HG02642 (cell line): Measurements from ENCODE around the gene RNH1.

Source experiments
- ATAC-seq: cut with Tn5 transposase; IDR thresholded peaks from one replicate; pipeline ENCODE4 v1.9.1; 2021; ENCODE audit warnings: mild to moderate bottlenecking; ENCODE audit not compliant: unreplicated experiment, poor library complexity

The RNH1 gene

DNA sequence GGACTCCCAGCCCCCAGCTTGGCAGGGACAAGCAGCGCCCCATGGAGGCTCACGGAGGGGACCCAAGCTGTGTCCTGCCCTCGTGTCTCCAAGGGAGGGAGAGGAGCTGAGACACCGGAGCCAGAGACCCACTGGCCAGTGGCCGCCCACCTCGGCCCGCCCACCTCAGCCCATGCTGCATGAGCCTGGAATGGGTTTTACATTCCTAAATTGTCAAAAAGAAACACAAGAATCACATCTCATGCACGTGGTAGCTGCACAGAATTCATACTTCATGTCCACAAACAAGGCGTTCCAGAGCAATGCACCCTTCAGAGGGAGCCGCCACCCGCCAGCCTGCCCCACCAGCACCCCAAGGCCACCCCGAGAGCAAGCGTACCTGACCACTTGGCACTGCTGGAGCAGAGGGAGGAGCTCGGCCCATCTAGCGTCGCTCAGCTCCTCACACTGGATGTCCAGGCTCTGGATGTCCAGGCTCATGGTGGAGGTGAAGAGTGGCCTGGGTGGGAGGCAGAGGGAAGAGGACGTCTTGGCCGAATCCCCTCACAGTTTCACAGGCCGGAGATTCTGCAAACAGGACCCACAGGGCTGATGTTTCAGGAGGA, 5.3 kb downstream of the RNH1 start:
- ATAC-seq, result no peak

DNA sequence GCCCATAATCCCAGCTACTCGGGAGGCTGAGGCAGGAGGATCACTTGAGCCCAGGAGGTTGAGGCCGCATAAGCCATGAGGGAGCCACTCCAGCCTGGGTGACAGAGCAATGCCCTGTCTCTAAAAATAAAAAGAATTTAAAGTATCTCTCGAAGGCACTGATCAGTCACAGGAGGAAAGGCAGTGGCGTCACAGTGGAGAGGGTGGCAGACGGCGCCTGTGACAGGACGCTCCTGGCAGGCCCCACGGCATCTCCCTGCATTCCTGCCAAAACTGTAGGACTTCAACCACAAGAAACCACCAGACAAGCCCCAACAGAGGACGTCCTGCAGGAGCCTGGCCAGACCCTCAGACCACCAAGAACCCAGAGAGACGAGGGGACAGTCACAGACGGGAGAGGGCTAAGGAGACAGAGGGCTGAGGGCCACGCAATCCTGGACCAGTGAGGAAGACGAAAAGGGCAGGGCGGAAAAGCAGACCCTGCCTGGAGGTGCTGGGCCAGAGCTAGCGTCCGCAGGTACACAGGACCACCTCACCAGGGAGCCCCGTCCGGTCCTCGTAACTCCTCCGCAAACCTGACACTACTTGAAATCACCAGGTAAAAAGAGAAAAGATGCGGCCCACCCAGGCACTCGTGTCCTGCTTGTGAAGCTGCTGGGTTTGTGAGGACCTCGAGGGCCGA, 5.9 kb downstream of the RNH1 start:
- ATAC-seq, result no peak

DNA sequence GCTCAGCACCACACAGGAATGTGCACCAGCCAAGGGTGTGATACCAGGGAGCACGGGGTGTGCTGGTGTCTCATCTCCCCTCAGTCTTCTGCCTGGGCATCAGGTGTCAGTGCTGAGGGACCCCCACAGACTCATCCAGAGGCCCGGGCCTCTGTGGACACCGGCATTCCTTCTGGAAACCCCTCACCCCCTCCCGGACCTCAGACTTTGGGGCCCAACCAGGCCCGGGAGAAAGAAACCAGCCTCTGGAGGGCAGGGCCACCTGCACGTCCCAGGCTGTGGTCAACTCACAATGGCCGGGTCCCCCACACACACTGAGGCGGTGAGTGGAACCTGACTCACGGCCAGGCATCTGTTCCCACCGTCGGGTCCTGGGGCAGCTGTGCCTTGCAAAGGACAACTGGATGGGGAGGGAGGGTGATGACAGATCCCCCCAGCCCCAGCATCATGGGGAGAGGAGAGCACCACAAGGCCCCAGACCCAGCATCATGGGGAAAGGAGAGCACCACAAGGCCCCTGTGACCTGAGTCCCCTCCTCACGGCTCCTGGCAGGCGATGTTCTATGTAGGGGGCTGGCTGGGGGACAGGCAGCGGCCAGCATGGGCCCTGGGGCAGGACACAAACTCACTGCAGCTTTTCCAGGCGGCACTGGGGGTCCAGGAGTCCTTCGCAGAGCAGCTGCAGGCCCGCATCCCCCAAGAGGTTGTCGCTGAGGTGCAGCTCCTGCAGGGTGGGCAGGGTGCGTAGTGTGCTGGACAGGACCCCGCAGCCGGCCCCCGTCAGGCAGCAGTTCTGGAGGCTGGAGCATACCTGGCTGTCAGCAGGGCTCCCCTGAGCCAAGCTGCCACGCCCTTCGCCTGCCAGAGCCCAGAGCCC, 7.6 kb downstream of the RNH1 start:
- ATAC-seq, result no peak

DNA sequence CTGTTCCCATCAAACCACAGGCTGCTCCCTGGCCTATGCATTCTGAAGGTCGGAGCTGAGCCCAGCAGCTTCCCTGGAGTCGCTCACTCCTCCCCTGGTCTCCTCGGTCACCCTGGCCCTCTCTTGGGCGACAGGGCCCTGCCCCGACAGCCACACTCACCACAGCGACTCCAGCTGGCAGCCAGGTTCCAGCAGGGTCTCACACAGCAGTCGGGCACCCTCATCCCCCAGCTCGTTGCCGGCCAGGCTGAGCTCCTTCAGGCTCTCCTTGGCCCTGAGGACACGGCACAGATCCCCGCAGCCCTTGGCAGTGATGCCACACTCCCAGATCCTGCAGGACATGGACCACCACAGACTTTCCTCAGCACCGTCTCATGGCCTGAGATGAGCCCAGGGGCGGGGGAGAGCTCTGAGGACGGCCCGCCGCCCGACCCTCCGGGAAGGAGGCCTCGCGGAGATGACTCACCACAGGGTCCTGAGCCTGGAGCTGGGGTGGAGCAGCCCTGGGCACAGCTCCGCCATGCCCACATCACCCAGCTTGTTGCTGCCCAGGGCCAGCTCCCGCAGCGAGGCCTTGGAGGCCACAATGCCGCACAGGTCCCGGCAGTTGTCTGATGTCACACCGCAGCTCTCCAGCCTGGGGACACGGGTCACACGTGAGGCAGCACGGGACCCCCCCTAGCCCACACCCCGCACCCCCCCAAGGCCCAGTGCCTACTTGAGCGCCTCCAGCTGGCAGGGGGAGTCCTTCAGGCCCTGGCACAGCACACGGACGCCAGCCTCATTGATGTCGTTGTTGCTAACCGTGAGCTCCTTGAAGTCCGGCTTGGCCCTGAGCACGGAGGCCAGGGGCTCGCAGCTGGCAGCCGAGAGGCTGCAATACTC, 8.5 kb downstream of the RNH1 start:
- no peak for ATAC-seq

DNA sequence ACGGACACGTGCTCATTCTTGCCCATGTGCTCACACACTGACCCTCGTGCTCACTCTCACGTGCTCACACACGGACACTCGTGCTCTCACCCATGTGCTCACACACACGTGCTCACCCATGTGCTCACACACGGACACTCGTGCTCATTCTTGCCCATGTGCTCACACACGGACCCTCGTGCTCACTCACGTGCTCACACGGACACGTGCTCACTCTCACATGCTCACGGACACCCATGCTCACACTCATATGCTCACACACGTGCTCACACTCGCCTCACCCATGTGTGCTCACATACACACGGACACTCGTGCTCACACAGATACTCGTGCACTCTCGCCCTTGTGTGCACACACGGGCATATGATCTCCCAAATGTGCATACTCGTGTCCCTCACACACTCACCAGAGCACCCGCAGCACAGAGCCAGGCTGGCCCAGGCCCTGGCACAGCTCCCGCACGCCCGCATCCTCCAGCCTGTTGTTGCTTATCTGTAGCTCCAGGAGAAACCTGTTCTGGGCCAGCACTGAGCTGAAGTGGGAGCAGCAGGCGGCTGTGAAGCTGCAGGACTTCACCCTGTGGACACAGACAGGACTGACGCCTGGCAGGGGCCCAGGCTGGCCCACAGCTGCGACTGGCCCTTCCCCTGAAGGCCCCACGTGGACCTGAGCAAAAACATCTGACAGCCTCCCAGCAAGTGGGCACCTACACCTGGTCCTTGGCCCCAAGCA, 9.3 kb downstream of the RNH1 start:
- ATAC-seq, result no peak

DNA sequence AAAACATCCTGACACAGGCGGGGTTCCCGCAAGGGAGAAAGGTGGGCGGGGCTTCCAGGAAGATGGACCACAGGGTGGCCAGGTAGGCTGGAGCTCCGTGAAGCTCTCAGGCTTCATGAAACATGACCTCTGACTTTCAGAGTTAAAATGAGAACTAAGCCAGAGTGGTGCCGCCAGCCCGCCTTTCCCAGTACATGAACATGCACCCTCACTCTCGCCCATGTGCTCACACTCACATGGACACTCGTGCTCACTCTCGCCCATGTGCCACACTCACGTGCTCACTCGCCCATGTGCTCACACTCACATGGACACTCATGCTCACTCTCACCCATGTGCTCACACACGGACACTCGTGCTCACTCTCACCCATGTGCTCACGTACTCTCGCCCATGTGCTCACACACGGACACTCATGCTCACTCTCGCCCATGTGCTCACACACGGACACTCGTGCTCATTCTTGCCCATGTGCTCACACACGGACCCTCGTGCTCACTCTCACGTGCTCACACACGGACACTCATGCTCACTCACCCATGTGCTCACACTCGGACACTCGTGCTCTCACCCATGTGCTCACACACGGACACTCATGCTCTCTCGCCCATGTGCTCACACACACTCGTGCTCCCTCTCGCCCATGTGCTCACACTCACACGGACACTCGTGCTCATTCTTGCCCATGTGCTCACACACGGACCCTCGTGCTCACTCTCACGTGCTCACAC, 10.0 kb downstream of the RNH1 start:
- no peak for ATAC-seq

DNA sequence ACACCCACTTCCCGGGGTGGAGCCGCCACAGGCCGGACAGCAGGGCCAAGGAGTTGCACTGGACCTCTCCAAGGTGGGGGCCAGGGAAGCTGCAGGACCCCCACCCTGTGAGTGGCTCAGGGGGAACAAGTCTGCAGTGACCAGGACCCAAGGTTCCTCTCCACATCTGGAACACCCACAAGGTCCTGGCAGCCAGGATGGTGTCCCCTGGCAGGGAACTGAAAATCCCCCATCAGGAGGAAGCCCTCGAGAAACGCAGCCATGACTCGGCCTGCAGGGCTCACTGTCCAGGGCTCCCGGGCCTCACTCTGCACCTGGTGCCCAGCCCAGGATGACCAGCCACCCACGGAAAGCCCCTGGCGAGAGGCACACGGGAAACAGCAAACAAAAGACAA, 11.5 kb downstream of the RNH1 start:
- no peak for ATAC-seq

DNA sequence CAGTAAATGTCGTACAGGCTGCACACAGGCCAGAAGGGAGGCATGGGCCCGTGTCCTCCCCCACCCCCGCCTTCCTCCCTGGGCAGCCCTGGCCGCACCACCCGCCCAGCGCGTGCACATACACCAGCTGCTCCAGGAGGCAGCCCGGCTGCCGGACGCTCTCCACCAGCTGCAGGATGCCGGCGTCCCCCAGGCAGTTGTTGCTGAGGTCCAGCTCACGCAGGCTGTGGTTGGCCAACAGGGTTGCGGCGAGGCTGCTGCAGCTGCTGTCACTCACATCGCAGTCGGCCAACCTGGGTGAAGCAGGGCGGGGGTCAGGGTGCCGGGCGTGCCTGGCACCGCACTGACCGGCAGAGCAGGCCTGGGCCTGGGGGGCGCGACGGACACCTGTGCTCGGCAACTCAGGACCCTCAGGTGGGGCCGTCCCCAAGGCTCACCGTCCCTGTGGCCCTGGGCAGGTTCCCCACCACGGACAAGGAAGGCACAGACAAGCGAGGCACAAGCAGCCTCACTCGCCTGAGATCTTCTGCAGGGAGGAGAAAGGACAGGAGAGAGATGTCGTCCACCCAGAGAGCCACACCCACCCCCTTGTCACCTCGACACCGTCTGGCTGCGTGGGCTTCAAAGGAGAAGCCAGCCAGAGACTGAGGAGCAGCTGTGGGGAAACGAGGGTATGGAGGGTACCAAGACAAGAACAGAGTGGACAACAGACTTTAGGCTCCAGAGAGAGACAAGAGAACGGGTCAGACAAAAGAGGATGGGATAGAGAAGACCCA, 12.1 kb downstream of the RNH1 start:
- ATAC-seq, result no peak

DNA sequence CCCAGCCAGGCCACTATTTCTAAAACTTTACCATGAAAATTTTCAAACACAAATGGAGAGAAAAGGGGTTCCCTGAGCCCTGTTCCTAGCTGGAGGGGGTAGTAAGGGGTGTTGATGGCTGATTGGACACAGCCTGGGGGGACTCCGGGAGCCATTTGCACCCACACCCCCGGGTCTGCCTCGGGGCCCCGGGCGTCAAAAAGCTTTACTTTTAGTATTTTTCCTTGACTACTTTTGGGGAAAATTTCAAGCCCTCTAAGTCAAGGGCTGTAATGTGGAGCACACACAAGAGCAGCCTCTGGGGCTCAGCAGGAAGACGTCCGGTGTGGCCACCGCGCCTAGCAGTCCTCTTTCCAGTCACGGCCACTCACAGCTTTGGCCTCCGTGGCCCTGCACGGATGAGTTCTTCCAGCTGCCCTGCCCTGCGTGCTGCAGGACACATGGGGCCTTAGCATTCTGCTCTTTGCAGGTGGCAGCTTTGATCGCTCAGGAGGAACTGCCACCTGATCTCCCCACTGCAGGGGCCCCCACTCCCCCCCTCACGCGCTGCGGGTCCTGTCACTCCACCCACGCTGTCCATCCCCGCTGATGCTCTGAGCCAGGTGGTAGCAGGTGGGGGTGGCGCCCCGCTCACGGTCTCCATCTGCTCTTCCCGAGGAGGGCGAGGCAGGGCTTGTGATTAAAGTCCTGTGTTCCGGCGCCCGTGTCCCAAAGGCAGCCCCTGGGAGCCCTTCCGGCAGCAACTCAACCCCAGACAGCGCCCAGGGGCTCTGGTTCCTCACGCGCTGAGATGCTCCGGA, 14.4 kb downstream of the RNH1 start:
- no peak for ATAC-seq

DNA sequence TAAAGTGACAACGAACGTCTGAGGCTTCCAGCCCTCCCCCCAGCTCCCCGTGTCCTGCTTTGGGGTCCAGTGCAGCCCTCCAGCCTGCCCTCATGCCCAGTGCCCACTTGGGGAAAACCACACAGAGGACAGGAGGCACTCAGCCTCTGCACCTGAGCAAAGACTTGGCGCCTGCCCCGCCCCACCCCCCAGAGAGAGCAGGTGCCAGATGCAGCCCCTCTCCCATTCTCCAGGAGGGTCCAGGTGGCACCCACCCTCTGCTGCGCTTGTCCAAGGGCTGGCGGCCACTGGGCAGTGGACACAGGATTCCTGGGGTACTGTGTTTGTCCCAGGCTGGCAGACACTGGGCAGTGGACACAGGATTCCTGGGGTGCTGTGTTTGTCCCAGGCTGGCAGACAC, 15.7 kb downstream of the RNH1 start:
- no peak for ATAC-seq

DNA sequence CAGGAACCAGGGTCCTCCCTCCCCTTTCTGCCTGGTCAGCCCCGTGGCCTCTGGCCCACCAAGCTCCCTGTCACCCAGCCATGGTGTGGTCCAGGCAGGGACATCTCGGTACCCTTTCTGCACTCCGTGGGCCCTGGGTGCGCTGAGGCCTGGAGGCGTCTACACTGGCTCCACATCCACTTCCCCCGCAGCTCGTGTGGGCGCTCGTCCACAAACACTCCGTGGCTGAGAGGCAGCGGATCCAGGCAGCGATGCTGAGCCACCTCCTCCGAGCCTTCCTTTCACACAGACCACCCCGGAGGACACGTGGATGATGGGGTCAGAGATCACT, 16.1 kb downstream of the RNH1 start:
- no peak for ATAC-seq

DNA sequence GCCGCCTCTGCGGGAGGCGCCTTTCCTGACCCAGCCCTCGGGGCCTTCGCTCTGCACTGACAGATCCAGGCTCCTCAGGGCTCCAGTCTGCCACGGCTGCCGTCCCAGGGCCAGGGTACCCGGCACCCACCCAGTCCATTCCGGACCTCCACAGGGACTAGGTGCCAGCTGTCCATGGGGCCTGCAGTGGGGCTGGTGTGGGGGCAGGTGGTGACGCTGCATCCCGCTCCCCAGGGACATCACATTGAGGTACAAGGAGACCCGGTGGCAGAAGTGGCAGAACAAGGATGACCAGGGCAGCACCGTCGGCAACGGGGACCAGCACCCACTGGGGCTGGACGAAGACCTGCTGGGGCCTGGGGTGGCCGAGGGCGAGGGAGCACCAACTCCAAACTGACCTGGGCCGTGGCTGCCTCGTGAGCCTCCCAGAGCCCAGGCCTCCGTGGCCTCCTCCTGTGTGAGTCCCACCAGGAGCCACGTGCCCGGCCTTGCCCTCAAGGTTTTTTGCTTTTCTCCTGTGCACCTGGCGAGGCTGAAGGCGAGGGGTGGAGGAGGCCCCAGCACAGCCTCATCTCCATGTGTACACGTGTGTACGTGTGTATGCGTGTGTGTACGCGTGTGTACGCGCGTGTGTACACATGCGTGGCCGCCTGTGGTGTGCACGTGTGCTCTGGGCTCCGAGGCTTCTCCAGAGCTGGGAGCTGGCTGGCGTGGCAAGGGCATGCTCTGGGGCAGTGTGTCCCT, 16.7 kb downstream of the RNH1 start:
- no peak for ATAC-seq

DNA sequence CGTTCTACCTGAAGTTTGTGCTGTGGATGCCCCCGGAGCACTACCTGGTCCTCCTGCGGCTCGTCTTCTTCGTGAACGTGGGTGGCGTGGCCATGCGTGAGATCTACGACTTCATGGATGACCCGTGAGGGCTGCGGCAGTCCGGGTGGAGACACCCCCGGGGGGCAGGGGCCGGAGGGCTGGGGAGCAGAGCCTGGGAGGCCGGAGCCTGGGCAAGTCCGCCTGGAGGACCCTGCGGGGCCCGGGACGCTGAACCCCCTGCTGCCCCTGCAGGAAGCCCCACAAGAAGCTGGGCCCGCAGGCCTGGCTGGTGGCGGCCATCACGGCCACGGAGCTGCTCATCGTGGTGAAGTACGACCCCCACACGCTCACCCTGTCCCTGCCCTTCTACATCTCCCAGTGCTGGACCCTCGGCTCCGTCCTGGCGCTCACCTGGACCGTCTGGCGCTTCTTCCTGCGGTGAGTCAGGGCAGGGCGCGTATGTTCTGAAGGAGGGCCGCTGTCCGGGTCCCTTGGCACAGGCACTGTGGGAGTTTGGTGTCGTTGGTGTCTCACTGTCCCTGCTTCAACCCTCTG, 17.3 kb downstream of the RNH1 start:
- no peak for ATAC-seq

DNA sequence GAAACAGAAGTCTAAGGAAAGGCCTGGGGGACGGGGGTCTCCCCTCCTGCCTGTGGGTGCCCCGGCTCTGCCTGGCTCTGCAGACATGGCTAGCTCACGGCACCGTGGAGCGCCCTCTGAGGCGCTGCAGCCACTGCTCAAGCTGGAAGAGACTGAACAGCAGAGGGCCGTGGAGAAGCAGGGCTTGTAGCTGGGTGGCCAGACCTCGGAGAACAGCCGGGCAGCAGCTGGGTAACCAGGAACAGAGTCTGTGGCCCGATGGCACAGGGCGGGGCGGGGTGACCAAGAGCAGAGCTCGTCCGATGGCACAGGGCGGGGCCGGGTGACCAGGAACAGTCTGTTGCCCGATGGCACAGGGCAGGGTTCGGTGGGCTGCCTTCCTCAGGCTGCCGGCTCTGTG, 18.1 kb downstream of the RNH1 start:
- ATAC-seq, result no peak

DNA sequence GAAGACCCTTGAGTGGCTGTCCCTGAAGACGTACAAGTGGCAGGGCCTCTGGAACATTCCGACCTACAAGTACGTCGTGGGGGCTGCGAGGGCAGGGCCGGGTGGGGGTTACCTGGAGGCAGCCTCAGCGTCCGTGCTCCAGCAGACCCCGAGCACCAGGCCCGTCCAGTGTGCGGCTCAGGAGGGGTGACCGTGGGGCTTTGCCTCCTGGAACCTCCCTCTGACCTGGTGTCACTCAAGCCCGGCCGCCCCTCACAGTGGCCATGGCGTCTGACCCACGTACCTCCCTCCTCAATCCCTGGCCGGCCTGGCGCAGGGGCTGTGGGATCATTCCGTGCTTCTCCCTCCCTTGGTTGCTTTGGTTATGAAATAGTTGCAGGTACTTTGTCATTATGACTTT, 18.5 kb downstream of the RNH1 start:
- no peak for ATAC-seq

DNA sequence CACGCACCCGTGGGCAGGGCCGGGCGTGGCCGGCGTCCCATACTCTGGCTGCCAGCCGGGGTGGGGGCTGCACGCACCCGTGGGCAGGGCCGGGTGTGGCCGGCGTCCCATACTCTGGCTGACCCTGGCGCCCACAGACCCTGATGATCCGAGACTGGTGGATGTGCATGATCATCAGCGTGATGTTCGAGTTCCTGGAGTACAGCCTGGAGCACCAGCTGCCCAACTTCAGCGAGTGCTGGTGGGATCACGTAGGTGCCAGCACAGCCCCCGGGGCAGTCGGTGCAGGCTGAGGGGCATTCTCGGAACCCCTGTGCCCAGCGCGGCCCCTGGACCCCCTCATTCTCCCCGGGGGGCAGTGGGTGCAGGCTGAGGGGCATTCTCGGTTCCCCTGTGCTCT, 19.0 kb downstream of the RNH1 start:
- no peak for ATAC-seq

DNA sequence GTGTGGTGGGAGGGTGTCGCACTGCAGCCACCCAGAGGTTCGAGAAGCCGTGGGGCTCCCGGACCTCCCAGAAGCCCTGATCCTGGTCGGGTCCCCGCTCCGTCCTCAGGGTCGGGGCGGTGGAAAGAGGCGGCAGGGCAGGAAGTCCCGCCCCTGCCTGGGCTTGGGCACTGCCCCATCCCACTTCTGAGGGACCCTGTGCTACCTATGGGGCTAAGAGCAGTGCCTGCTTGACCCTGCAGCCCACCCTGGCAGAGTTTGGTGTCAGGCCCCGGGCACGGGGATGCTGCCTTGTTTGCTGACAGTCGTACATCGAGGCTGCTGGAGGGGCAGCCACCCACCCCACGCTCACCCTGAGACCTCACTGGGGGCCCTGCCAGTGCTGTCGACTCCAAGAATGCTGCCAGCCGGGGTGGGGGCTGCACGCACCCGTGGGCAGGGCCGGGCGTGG, 19.4 kb downstream of the RNH1 start:
- no peak for ATAC-seq
